ENCODE measurements around the gene ZNF133. TPM values are rescaled to one million over a fixed set of nuclear protein-coding genes. Genes with fewer than 3 reads are reported as not detected.
A peak's percentile ranks its signal among the peaks of the same experiment; 100 is the strongest.
"Not testable (repeated sequence)": the region's sequence is repeated elsewhere in the genome, so short reads cannot be mapped to it uniquely, and the experiment has no call there.

ZNF133 gene
- 11.5 and 13.9 TPM in 2 replicates for total RNA-seq (2014; rRNA removed; shearing (Covaris generic))
- polyA plus RNA-seq (2014; cell fraction: nucleus; rRNA removed) = 30.7 and 44.1 TPM in 2 replicates

- peak; percentile 90 for DNase-seq (ENCODE audit: extremely low read depth, low read depth)
These were observed at the start of gene ZNF133 for GRCh38 chr20:18287915-18288748. TSS of gene ZNF133 (plus strand) at chr20:18288527. CDS start at chr20:18305687, 17,160 bp downstream.

- DNase-seq (ENCODE audit: extremely low read depth, low read depth) = no peak
These were observed 47.3 kb upstream of the ZNF133 start for GRCh38 chr20:18240997-18241396.

- DNase-seq (ENCODE audit: extremely low read depth, low read depth) = no peak
These were observed 44.5 kb upstream of the ZNF133 start for GRCh38 chr20:18243802-18244201.

GRCh38 chr20:18248545-18248944 lies 39.8 kb upstream of the ZNF133 start:
- DNase-seq (ENCODE audit: extremely low read depth, low read depth) = not testable (repeated sequence)

DNA sequence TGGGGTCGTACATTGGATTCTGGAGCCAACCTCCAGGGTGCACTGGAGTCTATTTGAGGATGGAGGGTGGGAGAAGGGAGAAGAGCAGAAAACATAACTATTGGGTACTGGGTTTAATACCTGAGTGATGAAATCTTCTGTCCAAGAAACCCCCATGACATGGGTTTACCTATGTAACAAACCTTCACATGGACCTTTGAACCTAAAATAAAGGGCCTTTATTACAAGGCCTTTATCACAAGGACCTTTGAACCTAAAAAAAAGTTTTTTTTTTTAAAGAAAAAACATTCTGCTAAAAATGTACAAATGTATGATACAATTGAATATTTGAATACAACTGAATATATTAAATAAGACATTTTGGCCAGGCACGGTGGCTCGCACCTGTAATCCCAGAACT lies 38.1 kb upstream of the ZNF133 start:
- DNase-seq (ENCODE audit: extremely low read depth, low read depth) = no peak

DNA sequence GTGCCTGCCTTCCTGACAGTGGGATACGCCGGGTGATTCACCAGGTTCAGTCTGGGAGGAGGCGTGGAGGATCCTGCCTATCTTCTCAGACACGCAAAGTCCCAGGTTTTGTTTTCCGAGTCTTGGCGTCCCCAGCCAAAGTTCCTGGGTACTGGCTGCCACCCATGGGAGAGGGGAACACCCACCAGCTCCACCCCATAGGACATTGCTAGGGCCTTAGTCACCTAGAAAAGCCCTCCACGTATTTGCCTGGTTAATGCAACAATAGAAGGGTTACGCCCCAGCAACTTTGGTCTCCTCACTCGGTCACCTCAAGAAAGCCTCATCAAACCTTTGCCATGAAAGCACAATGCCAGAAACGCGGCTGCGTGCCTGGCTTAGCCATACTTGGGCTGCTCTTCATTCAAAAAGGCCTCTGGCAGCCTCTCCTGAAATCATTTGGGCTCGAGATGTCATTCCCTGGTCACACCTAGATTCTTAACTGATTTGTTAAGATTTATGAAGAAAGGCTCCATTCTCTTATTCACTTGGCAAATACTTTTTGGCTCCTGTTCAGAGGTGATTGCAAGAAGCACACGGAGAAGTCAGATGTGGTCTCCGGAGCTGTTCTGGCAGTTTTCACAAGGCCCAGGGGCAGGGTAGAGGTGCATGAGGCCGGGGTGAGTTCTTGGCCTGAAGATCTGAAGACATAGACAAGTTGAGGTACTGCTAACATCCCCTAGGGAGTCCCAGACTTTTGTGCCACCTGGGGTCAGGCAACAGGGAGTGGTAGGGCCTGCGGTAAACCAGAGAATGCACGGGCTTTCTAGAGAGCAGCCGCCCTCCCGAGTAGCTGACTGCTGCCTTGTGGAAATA lies 35.5 kb upstream of the ZNF133 start:
- no peak for DNase-seq (ENCODE audit: extremely low read depth, low read depth)

DNA sequence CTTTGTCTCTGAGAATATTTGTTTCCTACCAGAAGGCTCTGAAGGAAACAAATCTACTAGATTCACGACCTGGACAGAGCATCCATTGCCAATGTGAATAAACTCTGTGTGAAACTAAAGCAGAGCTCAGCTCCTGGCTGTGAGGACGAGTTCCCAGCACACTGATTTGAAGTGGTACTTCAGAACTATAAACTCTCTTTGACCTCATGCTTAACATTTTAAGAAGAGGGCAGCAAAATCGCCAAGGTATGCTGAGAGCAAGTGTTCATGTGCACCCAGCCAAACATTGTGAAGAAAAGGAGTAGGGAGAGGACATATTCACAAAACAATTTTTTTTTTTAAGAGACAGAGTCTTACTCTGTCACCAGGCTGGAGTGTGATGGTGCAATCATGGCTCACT lies 33.7 kb upstream of the ZNF133 start:
- DNase-seq (ENCODE audit: extremely low read depth, low read depth) = no peak

- DNase-seq (ENCODE audit: extremely low read depth, low read depth) = no peak
These were observed 32.8 kb upstream of the ZNF133 start for GRCh38 chr20:18255526-18255925.

DNA sequence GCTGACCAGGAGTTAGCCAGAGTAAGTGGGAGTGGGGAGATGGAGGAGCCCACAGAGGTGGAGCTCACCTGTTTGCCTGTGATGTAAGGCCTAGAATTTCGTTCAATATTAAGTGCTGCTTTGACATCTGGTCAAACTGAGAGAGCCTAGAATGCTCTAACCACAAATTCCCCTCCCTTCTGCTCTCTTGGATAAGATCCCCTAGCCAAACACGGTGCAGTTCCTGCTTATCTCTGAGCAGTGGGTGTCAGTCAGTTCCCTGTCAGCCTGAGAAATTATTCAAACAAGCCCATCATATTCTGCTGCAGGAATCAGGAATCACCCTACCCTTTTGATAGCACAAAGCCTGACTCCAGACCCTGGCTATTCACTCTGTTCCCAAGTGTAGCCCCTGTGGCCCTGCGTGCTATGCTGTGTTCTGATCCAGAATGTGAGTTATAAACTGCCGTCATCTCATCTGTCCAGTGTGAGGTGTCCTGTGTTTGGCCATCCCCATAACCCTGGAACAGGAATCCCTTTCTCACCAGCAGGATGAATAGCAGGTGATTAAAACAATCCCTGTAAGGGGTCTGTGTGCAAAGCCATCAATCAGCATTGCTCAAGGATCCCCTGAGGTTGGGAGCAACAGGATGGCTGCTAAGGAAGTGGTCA lies 31.8 kb upstream of the ZNF133 start:
- no peak for DNase-seq (ENCODE audit: extremely low read depth, low read depth)

DNA sequence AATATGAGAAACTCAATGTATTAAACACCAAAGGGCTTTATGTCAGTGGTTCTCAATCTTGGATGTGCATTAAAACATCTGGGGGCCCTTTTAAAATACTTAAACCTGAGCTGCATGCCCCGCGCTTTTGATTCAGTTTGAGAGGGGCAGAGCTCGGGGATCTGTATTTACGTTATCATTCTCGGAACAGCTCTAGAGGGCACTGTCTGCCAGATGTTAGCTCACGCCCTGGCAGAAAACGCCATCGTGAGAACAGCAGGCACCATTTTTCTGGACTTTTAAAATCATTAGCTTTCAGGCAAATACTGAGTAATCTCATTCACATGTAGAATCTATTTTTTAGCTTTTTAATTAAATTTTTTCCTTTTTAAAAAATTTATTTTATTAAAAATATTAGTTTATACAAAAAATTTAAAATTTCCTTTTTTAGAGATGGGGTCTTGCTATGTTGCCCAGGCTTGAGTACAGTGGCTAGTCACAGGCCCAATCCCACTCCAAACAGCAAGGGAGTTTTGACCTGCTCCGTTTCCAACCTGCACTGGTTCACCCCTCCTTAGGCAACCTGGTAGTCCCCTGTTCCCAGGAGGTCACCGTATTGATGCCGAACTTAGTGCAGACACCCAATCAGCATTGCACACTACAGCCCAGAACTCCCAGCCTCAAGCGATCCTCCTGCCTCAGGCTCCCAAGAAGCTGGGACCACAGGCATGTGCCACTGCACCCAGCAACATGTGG lies 30.0 kb upstream of the ZNF133 start:
- no peak for DNase-seq (ENCODE audit: extremely low read depth, low read depth)

DNA sequence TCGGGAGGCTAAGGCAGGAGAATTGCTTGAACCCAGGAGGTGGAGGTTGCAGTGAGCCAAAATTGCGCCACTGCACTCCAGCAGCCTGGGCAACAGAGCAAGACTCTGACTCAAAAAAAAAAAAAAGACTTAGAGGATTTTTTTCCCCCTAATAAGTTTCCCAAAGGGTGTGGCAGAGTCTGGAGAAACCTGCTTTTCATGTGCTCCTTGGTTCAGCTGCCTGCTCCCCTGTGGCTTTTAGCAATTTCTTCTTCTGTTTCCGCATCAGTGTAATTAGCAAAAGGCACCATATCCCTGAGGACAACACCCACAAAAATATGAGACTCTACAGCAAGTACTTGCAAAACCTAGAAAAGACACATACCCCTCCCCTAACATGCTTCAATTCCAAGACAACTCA lies 28.6 kb upstream of the ZNF133 start:
- DNase-seq (ENCODE audit: extremely low read depth, low read depth) = no peak

- no peak for DNase-seq (ENCODE audit: extremely low read depth, low read depth)
These were observed 24.6 kb upstream of the ZNF133 start for GRCh38 chr20:18263723-18264122.

DNA sequence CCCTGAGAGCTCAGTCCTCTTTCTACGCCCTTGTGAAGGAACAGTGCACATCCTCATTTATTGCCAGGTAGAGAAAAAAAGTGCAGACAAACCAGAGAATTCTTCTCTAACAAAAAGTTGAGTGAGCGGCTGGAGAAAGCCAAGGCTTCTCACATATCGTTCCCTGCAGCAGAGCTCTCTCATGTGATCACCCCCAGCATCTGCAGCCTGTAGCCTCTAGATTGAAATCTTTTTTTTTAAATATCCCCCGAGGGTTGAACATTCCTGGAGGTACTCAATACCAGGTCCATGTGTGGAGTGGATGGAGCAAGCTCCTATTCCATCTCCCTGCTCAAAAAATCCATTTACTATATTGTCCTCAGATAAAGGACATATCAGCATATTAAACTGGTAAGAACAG lies 22.9 kb upstream of the ZNF133 start:
- no peak for DNase-seq (ENCODE audit: extremely low read depth, low read depth)

DNA sequence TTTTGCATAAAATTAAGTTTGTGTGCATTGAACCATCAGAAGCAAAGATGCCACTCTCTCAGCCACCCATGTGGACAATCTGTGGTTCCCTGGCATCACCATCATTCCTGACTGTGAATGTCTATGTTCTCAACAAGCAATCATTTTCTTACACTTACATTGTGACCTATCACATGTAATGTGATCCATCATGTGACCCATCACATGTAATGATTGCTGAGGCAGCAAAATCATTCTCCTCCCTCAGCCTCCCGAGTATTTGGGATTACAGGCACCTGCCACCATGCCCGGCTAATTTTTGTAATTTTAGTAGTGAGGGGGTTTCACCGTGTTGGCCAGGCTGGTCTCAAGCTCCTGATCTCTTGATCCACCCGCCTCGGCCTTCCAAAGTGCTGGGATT lies 22.0 kb upstream of the ZNF133 start:
- no peak for DNase-seq (ENCODE audit: extremely low read depth, low read depth)

DNA sequence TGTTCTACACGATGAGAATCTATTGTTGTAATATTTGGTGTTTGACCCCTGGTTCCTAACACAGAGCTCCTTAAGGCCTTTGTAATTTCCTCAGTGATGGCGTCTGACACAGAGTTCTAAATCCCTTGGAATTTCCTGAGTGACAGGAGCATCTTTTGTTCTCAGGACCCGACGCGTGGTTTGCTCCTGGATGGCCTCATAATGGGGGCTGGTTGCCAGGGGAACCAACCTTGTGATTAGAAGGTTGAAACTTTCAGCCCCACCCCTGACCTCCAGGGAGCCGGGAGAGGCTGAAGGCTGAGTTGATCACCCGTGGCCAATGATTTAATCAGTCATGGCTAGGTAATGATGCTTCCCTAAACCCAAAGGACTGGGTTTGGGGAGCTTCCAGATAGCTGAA lies 20.5 kb upstream of the ZNF133 start:
- no peak for DNase-seq (ENCODE audit: extremely low read depth, low read depth)

- DNase-seq (ENCODE audit: extremely low read depth, low read depth) = no peak
These were observed 17.2 kb upstream of the ZNF133 start for GRCh38 chr20:18271160-18271559.

GRCh38 chr20:18272451-18272850 lies 15.9 kb upstream of the ZNF133 start:
- no peak for DNase-seq (ENCODE audit: extremely low read depth, low read depth)

- no peak for DNase-seq (ENCODE audit: extremely low read depth, low read depth)
These were observed 14.6 kb upstream of the ZNF133 start for GRCh38 chr20:18273738-18274137.

GRCh38 chr20:18275960-18276359 lies 12.4 kb upstream of the ZNF133 start:
- DNase-seq (ENCODE audit: extremely low read depth, low read depth) = not testable (repeated sequence)

DNA sequence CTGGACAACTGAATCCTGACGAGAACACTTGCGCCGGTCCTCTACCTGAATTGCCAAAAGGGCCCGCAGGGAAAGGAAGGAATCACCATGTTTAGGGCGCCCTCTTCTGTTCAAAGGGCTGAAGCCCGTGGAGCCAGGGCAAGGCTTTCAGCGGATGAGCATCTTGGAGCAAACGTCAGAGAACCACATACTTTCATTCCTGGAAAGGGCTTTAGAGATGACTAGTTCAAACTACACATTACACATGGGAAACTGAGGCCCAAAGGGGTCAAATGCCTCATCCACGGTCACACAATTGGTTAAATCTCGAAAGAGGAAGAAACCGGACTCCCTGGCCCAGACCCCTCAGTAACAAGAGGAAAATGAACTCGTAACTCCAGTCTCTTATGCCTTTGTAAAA lies 11.5 kb upstream of the ZNF133 start:
- peak; percentile 75 for DNase-seq (ENCODE audit: extremely low read depth, low read depth)

Data from NCI-H460 (cell line).